ENCODE data around the gene ATP13A3. TPM values are rescaled to one million over a fixed set of nuclear protein-coding genes. Genes with fewer than 3 reads are reported as not detected.

ATP13A3 gene
- total RNA-seq, 6 donors from 2014 or later: 67.9 to 152 (median 94.6) TPM

DNA sequence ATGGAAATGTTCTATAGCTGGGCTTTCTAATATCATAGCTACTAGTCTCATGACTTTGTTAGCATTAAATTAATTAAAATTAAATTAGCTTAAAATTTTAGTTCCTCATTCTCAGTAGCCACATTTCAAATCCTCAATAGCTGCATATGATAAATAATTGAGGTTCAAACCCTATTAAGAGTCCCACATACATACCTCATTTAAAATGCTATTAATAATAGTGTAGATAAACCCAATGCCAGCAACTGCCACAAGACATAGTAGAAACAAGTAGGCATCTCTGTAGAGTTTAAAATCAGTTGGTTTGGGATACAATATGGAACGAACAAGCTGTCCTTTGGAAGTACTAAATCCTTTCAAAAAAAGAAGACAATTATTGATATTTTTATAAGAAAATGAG is 39.1 kb downstream of the ATP13A3 start:
- DNase-seq: no peak
- Histone ChIP-seq H3K27ac (no peak overlapping the region), H3K4me3 (no peak overlapping the region), H3K36me3 (peaks cover 0 to 79% (median 31%) of the 10 kb centered on the region in 4 donors), H3K27me3 (no peaks in the 10 kb centered on the region), H3K9me3 (no peaks in the 10 kb centered on the region), H3K4me1 (no peaks in the 10 kb centered on the region)
- no peak for TF ChIP-seq POLR2AphosphoS5 (IDR thresholded peaks at IDR 0.05)
- no peak for TF ChIP-seq EP300 (IDR thresholded peaks at IDR 0.05)
- TF ChIP-seq, protein P1, sequence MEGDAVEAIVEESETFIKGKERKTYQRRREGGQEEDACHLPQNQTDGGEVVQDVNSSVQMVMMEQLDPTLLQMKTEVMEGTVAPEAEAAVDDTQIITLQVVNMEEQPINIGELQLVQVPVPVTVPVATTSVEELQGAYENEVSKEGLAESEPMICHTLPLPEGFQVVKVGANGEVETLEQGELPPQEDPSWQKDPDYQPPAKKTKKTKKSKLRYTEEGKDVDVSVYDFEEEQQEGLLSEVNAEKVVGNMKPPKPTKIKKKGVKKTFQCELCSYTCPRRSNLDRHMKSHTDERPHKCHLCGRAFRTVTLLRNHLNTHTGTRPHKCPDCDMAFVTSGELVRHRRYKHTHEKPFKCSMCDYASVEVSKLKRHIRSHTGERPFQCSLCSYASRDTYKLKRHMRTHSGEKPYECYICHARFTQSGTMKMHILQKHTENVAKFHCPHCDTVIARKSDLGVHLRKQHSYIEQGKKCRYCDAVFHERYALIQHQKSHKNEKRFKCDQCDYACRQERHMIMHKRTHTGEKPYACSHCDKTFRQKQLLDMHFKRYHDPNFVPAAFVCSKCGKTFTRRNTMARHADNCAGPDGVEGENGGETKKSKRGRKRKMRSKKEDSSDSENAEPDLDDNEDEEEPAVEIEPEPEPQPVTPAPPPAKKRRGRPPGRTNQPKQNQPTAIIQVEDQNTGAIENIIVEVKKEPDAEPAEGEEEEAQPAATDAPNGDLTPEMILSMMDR (IDR thresholded peaks at IDR 0.05): no peak
- no peak for TF ChIP-seq POLR2A (IDR thresholded peaks at IDR 0.05)
- ATAC-seq (ENCODE audit: low FRiP score in 2 of 2): no peak
- 97% methylated on average over 1 of the region's 1 CpG for WGBS, 2 donors

DNA sequence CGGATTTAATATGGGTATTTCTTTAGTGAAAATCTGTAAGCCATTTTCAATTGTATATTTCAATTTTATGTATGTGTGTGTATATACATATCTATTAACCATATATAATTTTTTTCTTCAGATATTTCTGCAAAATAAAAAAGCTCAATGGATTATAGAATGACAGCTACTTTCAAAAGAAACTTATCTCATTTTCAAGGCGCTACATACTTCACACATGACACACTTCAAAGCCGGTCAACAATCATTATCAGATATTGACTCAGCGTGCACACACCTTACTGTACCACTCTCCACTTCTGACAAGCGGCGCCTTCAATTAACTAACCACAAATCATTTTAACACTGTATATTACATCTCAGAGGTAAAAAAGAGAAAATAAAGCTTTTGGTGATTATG is 39.6 kb downstream of the ATP13A3 start:
- DNase-seq (no peak), ATAC-seq (ENCODE audit: low FRiP score in 2 of 2) (no peak)
- 61 to 67% methylated on average over 6 of the region's 6 CpGs for WGBS, 2 donors
- H3K4me1 ChIP-seq: no peaks in the 10 kb centered on the region
- H3K9me3 ChIP-seq: no peaks in the 10 kb centered on the region
- no peak overlapping the region for H3K27ac ChIP-seq
- H3K4me3 ChIP-seq: no peak overlapping the region
- peaks cover 0 to 79% (median 29%) of the 10 kb centered on the region in 4 donors for H3K36me3 ChIP-seq
- TF ChIP-seq POLR2AphosphoS5 (IDR thresholded peaks at IDR 0.05): no peak
- no peak for TF ChIP-seq POLR2A (IDR thresholded peaks at IDR 0.05)
- TF ChIP-seq, protein P1 (IDR thresholded peaks at IDR 0.05): no peak
- no peak for TF ChIP-seq EP300 (IDR thresholded peaks at IDR 0.05)
- no peaks in the 10 kb centered on the region for H3K27me3 ChIP-seq

DNA sequence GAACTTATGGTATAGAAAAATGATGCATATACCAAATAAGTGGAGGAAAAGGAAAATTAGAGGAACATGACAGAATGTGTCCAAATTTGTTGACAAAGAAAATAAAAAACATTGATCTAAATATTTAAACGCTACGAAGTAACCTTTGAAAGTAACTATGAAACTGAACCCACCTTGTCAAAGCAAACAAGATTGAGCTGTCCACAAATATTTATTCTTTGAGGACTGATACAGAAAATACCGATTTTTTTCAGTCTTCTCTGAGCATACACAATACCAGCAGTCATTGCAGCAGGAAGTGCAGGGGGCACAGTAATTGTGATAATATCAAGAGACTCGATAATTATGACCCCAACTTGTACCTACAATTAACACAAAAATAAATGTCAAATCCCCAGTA is 40.0 kb downstream of the ATP13A3 start:
- no peak overlapping the region for H3K27ac ChIP-seq
- H3K4me3 ChIP-seq: no peak overlapping the region
- no peaks in the 10 kb centered on the region for H3K27me3 ChIP-seq
- no peak for DNase-seq
- H3K36me3 ChIP-seq: peaks cover 0 to 79% (median 28%) of the 10 kb centered on the region in 4 donors
- ATAC-seq (ENCODE audit: low FRiP score in 2 of 2): no peak
- TF ChIP-seq, protein P1 (IDR thresholded peaks at IDR 0.05): no peak
- TF ChIP-seq EP300 (IDR thresholded peaks at IDR 0.05): no peak
- TF ChIP-seq POLR2A (IDR thresholded peaks at IDR 0.05): no peak
- no peak for TF ChIP-seq POLR2AphosphoS5 (IDR thresholded peaks at IDR 0.05)
- WGBS, 2 donors: 68 to 74% methylated on average over 4 of the region's 4 CpGs
- H3K9me3 ChIP-seq: no peaks in the 10 kb centered on the region
- H3K4me1 ChIP-seq: no peaks in the 10 kb centered on the region

DNA sequence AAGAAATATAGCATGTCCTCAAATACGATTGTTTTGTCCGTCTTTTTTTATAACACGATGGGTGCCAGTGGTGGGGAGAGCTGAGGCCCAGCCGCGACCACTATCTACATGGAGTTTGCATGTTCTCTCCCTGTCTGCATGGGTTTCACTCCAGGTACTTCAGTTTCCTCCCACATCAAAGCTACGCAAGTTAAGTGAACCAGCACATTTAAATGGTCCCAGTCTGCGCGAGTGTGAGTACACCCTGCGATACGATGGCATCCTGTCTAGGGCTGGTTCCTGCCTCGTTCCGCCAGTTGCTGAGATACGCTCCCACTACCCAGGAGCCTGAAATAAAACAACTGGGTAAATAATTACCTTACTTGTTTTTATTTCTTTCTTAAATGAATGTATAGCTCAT is 40.6 kb downstream of the ATP13A3 start:
- peaks cover 0 to 78% (median 24%) of the 10 kb centered on the region in 4 donors for H3K36me3 ChIP-seq
- DNase-seq: no peak
- H3K27ac ChIP-seq: no peak overlapping the region
- TF ChIP-seq, protein P1 (IDR thresholded peaks at IDR 0.05): no peak
- no peak for TF ChIP-seq POLR2A (IDR thresholded peaks at IDR 0.05)
- no peak for TF ChIP-seq EP300 (IDR thresholded peaks at IDR 0.05)
- TF ChIP-seq POLR2AphosphoS5 (IDR thresholded peaks at IDR 0.05): no peak
- no peaks in the 10 kb centered on the region for H3K9me3 ChIP-seq
- no peak overlapping the region for H3K4me3 ChIP-seq
- WGBS, 2 donors: 92 to 94% methylated on average over 13 of the region's 13 CpGs
- H3K27me3 ChIP-seq: no peaks in the 10 kb centered on the region
- H3K4me1 ChIP-seq: no peaks in the 10 kb centered on the region
- ATAC-seq (ENCODE audit: low FRiP score in 2 of 2): no peak

DNA sequence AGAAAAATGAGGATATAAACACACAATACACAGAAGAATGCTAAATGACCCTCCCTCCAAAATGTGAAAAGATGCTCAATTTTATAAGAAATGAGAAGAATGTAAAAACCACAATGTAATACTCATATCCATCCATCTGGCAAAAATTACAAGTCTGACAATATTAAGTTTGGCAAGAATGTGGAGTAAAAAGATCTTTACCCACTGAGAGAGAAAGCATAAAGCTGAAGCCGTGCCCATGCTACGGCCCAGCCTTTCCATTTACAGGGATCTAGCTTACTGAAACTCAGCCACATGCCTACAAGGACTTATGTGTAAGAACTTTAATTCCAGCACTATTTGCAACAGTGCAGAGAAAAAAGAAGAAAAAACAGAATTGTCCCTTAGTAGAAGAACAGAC is 42.9 kb downstream of the ATP13A3 start:
- Histone ChIP-seq H3K9me3 (no peaks in the 10 kb centered on the region), H3K4me1 (peaks cover 0 to 8% (median 6%) of the 10 kb centered on the region in 4 donors), H3K36me3 (peaks cover 0 to 74% (median 11%) of the 10 kb centered on the region in 4 donors), H3K27ac (no peak overlapping the region), H3K27me3 (no peaks in the 10 kb centered on the region), H3K4me3 (no peak overlapping the region)
- no peak for TF ChIP-seq EP300 (IDR thresholded peaks at IDR 0.05)
- TF ChIP-seq, protein P1 (IDR thresholded peaks at IDR 0.05): no peak
- TF ChIP-seq POLR2AphosphoS5 (IDR thresholded peaks at IDR 0.05): no peak
- no peak for TF ChIP-seq POLR2A (IDR thresholded peaks at IDR 0.05)
- WGBS, 2 donors: 96 to 97% methylated on average over 2 of the region's 2 CpGs
- ATAC-seq (ENCODE audit: low FRiP score in 2 of 2) (no peak), DNase-seq (no peak)

All from upper lobe of left lung (tissue), 6 donors.